NCI-H2196 treated with DMSO at 0.1 percent for 48 hours (cell line): ENCODE results near the gene ACOT11.
"Not testable (repeated sequence)": the region's sequence is repeated elsewhere in the genome, so short reads cannot be mapped to it uniquely, and the experiment has no call there.

Experiments used
- DNase-seq: peaks from one replicate; lab custom pipeline; 2025; ENCODE audit not compliant: unreplicated experiment; lab: John Stamatoyannopoulos, UW

Gene ACOT11

DNA sequence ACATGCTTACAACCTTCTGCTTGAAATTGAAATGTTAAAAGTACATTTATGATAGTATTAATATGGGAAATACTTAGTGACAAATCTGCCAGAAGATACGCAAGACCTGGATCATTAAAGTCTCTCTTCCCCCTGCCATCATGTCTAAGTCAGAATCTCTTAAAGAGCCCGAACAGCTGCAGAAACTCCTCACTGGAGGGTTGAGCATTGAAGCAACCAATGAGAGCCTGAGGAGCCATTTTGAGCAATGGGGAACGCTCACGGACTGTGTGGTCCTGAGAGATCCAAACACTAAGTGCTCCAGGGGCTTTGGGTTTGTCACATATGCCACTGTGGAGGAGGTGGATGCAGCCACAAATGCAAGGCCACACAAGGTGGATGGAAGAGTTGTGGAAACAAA lies 11.4 kb upstream of the ACOT11 start:
- DNase-seq = not testable (repeated sequence)

DNA sequence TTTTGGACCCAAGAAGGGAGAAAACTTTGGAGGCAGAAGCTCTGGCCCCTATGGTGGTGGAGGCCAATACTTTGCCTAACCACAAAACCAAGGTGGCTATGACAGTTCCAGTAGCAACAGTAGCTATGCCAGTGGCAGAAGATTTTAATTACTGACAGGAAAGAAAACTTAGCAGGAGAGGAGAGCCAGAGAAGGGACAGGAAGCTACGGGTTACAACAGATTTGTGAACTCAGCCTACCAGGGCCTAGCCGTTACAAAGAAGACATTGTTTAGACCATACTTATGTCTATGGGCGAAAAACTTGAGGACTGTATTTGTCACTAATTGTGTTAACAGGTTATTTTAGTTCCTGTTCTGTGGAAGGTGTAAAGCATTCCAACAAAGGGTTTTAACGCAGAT lies 10.4 kb upstream of the ACOT11 start:
- DNase-seq = no peak

DNA sequence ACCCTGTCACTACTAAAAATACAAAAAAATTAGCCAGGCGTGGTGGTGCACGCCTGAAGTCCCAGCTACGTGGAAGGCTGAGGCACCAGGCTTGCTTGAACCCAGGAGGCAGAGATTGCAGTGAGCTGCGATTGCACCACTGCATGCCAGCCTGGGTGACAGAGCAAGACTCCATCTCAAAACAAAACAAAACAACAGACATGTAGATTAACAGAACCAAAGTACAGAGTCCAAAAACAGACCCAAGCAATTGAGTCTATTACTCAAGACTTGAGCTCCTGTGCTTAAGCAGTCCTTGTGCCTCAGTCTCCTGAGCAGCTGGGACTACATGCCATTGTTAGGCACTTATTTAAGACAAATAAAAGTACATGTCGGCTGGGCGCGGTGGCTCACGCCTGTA lies 9.5 kb upstream of the ACOT11 start:
- no peak for DNase-seq

DNA sequence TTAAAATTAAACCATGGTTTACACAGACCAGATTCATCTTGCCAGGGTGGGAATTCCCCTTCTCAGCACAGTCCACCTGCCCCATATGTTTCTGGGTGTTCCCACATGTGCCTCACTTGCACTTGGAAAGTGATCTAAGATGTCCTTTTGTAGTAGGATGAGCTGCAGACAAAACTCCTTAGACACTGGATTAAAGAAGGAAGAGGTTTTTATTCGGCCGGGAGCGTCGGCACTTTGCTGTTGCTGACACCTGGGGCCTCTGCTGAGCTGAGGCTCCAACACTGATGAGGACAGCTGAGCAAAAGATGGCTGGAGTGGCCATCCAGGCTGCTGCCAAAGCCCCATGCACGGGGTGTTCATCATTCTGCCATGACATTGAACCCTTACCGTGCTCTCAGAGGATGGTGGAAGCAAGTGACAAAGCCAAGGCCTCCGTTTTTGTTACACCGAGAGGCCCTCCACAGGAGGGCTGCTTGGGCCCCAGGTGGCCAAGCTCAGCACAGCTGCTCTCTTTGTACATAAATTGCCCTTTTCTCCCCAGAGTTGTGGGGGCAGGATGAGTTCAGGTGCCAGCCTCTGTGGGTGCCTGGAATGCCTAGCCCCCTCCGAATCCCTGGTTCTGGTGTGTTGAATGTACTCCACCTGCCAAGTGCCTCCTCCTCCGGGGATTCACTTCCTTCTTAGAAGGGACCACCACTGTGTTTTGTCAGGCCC lies 7.3 kb upstream of the ACOT11 start:
- DNase-seq = no peak

DNA sequence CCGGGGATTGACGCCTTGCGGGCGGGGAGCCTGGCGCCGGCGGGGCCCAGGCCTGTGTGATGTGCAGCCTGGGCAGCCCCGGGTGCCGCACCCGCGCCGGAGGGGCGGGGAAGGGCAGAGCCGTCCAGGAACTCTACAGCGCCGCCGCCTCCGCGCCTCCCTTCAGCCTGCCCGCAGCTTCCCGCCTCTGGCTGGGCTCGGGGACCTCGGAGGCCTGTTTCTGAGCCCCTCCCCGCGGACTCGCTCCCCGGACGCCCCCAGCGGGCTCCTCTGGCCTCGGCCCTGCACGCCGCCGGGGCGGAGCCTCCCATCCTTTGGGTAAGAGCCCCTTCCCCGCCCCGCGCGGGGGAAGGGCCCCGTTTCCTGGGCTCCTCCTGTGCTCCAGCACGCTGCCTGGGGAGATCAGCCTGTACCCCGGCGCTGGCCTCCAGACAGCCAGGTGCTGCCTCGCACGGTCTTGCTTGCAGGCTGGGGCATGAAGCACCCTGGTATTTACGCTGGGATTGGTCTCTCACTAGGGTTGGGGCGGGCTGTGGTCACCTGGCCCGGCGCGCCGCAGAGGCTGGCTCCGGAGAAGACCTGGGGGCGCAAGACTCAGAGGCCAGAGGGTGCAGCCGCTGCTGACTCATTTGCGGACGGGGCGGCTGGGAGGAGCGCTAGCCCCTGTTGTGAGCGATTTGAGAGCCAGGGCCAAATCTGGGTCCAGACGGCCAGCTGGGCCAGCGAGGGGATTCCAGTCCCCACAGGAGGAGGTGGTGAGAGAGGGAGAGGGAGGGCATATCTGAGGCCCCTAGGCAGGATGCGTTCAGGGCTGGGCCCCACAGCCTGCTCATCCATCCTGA lies 5.7 kb upstream of the ACOT11 start:
- DNase-seq = peak; percentile 78

DNA sequence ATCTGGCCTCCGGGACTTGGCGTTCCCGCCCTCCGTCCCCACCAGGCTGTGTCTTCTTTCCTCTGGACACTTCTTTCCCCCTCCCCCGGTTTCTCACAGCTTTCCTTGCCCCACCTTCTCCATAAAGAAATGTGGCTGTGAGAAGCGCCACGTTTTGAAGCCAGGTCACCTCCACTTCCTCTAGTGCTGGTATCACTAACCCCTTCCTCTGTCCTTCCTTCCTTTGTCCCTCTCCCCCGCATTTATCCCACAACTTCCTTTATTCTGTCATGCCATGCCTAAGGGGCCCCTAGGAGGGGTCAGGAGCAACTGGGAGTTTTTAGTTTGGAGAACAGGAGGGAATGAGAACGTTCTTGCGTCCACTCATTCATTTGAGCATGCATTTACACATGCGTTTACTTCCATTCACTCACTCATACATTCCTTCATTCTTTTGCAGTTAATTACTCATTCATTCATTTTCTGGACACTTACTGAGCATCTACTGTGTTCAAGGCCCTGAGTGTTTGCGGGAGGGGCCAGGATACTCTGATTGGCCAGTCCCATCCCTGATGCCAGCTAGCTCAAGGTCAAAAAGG lies 5.0 kb upstream of the ACOT11 start:
- no peak for DNase-seq

DNA sequence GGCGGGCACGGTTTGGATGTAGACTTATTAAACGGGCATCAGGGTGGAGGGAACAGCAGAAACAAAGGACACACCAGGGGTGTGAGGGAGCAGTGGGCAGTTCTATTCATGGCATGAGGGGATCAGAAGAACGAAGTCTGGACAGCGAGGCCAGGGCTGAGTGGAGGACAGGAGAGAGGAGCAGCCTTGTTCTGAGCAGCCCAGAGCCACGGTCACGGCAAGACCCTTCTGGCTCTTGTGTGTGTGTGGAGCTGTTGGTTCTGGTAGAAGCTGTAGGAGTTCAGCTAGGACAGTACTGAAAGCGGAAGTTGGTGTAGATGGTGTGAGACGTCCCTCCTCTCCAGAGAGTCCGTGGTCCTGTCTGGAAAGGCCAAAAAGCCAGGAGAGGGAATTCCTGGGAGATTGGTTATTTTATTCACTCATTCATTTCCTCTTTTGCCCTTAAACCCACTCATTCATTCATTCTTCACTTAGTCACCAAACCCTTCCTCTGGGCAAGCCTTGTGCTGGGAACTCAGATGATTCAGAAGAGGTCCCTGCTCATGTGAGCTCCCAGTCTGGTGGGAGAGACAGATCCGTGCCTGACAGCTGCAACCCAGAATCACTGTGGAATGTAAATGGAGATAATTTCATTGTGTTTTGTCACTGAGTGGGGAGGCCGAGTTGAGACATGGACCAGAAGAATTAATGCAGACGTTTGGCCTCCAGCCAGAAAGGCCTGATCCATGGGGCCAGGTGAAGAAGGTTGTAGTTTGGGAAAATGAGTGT lies 4.1 kb upstream of the ACOT11 start:
- no peak for DNase-seq

DNA sequence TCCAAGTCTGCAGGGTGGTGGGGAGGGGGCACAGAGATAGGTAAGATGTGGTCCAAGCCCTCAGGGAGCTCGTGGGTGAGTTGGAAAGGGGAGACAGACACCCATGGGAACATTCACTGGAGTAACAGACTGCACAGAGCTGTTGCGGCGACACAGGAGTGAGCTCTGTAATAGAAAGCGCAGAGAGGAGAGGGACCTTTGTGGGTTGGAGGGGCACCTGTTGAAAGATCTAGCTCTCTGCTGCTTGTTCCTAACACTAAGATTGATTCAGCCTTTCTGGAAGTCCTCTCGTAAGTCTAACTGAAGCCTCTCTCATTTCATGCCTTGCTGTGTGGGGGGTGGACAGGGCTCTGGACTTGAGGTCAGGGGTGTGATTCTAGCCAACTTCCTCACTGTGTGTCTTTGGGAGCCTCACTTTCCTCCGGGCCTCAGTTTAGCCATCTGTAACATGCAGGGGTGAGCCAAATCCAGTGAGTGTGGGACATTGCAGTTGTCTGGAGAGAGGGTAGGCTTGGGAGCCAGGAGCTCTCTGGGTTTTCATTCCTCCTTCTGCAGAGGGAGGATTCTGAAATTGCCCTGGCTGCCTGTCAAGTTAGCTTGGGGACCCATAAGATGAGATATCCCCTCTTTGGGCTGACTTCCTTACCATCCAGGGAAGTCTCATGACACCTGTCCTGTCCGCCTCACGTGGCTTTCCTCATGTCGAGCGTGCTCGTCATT lies 2.0 kb upstream of the ACOT11 start:
- DNase-seq = no peak

DNA sequence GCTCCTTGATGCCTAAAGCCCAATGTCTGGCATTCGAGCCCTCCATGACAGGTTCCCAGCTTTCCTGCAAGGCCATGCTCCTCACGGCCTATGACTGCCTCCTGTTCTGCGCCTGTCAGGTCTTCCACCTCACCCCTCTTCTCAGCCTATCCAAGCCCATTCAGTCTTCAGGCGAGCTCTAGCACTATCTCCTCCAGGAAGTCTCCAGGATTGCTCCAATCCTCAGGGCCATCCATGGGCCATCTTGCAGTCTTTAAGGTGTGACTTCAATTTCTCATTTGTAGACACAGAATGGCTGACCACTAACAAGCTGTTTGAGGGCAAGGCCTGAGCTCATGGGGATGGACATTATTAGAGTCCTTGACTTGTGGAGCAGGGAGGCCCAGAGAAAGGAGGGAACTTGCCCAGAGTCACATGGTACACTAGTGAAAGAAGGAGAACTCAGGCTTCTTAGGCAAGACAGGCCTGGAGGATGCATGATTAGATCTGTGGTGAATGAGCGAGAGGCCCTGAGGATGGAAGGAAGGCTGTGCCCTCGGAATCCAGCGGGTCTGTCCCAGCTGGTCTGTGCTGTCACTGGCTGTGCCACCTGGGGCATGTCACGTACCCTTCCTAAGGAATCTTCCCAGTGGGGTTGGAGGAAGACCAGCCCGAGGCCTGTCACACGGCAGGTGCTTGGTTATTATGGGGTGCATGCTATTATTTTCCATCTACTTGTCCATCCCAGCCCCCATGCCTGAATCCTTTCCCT lies 1.2 kb upstream of the ACOT11 start:
- no peak for DNase-seq

DNA sequence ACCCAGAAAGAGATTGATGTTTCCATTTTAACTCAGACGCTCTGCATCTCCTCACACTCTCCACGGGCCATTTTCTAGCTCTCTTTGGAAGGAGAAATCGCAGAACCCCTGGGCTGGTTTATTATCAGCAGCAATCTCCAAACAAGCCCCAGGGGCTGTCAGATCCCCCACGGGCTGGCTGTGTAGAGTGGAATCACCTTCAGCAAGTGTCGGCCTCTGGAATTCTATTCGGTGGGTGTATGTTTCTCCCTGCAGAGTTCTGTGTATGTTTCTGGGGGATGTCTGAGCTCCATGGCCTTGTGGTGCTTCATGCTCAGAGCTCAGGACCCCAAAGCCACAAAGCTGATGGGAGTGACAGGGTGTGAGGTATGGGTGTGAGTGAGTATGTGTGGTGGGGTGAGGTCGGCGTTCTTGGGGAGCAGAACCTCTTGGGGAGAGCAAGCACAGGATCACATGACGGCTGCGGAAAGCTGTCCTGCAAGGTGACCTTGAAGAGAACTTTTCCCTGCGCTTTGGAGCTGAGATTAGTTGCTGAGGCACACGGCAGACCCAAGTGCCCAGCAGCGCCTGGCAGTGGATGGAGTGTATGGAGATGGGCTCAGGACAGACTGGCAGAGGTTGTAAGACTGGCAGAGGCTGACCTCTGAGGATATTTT lies 489 bp downstream of the ACOT11 start:
- no peak for DNase-seq

DNA sequence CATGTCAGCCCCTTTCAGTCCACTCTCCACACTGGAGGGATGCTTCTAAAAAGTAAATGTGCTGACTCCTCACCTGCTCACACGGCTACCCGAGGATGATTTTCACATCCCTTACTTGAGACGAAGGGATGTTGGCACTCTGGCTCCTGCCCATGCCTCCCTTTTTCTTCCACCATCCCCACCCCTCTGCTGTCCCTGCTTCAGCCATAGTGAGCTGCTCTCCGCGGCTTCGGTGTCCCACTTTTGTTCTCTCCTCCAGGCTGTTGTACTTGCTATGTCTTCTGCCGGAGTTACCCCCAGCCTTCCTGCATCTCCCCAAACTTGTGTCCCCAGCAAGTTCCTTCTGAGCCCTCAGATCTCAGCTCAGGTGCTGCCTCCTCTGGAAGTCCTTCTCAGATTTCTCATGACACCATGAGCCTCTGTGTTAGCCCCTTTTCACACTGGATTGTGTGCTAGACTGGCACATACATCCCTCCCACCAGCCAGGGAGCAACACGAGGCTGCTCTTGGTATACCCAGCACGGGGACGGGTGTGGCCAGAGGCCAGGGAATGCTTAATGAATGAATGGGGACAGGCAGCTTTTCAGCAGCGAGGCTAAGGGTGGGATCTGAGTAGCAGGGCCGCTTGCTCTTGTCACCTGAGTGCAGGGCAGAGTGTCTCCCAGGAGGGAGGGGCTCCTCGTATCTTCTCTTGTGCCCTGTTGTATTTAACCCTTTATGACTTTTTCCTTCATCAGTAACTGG lies 1.3 kb downstream of the ACOT11 start:
- no peak for DNase-seq

DNA sequence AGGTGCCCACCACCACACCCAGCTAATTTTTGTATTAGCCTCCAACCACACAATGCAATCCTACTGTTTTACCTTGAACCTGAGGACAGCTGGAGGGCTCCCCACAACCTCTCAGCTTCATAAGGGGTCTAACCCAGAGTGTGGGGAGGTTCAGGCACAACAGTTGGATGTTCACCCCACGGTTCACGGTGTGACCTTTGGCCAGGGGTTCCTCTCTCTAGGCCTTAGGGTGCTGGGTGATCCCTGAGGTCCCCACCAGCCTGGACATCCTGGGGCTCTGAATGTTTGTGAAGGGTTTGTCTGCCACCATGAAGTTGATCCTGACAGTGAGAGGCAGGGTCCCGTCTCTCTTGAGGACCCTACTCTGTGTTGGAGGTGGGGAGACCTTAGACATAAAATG lies 3.9 kb downstream of the ACOT11 start:
- no peak for DNase-seq

DNA sequence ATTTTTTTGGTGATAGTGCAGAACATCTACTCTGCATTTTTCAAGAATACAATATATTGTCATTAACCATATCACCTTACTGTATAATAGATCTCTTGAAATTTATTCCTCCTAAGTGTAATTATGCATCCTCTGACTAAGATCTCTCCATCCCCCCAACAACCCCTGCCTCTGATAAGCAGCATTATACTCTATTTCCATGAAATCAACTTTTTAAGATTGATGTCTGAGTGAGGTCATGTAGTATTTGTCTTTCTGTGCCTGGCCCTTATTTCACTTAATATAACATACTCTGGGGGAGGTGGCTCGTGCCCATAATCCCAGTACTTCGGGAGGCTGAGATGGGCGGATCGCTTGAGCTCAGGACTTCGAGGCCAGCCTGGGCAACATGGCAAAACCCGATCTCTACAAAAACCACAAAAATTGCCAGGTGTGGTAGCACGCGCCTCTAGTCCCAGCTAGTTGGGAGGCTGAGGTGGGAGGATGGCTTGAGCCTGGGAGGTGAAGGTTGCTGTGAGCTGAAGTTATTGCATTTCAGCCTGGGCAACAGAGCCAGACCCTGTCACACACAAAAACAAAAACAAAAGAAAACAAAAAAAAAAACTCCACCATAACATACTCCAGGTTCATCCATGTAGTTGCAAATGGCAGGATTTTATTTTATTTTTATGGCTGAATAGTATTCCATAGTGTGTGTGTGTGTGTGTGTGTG lies 5.7 kb downstream of the ACOT11 start:
- no peak for DNase-seq

DNA sequence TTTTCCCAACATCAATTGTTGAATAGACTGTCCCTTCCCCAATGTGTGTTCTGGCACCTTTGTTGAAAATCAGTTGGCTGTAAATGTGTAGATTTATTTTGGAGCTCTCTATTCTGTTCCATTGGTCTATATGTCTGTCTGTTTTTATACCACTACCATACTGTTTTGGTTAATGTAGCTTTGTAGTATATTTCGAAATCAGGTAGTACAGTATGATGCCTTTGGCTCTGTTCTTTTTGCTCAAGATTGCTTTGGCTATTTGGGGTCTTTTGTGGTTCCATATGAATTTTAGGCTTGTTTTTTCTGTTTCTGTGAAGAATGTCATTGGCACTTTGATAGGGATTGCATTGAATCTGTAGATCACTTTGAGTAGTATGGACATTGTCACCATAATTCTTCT lies 8.1 kb downstream of the ACOT11 start:
- DNase-seq = no peak

DNA sequence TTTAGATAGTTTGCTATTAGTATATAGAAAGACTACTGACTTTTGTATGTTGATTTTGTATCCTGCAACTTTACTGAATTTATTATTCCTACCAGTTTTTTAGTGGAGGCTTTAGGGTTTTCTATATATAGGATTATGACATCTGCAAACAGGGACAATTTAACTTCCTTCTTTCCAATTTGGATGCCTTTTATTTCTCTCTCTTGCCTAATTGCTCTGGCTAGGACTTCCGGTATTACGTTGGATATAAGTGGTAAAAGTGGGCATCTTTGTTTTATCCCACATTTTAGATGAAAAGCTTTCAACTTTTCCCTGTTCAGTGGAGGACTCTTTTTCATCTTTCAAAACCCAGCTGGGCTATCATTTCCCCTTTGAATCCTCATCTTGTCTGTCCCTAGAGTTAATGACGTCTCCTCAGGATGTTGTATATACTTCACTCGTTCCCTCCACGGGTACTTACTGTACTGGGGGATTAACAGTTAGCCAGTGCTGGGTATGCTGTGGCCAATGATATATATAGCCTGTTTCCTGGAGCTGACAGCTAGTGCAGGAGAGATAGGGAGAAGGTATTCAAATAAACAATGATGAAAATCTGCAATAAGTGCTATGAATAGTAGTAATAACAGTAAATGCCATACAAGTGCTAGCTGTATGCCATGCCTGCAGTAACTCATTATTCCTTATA lies 9.8 kb downstream of the ACOT11 start:
- DNase-seq = no peak

DNA sequence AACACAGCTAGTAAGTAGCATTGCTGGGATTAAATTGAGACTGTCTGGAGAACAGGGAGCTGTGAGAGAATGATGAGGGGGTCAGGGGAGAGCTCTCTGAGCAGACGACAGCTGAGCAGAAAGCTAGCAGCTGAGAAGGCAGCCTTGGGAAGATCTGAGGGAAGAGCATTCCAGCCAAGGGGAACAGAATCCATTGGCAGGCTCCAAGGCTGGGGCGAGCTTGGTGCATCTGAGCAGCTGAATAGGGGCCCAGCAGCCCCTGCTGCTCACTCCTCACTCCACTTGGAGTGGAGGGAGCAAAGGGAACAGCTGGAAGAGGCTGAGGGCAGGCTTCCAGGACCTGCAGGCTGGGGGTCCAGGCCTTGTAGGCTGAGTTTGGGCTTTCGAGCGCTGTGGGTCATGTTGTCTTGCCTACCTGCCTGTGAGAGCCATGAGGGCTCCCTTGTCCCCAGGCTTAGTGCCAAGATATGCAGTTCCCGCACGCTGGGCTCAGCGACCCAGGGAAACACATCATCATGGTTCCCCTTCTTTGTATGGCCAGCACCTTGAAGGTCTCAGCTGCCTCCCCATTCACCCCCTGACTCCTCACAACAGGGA lies 10.5 kb downstream of the ACOT11 start:
- no peak for DNase-seq

DNA sequence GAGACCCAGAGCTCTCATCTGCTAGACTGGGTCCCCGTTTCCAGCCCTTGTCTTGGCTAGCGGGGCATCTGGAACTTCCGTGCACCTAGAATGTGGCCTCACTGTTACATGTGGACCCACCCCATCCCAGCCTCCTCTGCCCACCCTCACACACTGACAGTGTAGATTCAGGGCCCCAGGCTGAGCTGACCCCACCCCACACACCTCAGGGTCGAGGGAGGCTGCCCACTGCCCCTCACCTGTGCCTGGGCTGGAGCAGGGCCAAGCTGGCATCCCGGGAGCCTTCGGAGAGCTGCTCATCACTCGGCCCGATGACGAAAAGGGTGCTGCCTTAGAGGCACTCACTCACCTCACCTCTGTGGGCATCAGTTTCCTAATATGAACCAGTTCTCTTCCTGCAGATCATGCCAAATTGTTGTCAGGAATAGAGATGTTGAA lies 11.1 kb downstream of the ACOT11 start:
- no peak for DNase-seq
